Measurements from ENCODE around the gene TP53I13.

The TP53I13 gene

GRCh38 chr17:29582254-29582765 lies 13.8 kb downstream of the TP53I13 start:
- DNase-seq, result no peak

GRCh38 chr17:29582772-29583171 lies 14.3 kb downstream of the TP53I13 start:
- no peak for DNase-seq

- DNase-seq, result no peak
Measured at GRCh38 chr17:29583324-29584248, 15.1 kb downstream of the TP53I13 start.

GRCh38 chr17:29584452-29585079 lies 16.1 kb downstream of the TP53I13 start:
- DNase-seq, result no peak

DNA sequence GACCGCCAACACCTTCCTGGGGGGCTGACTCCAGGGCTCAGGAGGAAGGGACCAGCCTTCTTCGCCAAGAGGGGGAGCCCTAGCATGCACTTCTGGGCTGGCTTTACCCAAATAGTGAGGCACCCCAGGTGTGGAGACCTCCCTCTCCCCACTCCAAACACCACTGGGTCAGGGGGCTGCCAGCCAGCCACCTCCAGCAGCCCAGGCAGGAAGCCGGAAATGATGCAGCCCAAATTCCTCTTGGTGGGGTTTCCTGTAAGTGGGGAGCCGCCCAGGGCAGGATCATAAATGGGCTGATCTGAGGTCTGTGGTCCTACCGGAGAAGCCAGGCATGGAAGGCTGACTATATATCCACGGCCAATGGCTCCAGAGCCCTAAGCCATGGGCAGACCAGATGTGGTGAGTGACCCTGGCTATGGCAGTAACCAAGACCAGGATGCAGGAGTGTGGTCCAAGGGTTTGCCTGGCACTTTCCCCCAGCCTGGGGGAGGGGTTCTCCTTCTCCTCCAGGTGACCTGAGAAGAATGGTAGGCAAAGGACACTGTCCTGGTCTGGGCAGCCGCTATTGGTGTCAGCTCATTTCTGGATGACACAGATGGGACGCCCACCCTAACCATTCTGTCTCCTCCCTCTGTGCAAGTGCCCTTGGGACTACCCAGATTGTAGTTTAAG lies 16.7 kb downstream of the TP53I13 start:
- peak; percentile 39 for DNase-seq

DNA sequence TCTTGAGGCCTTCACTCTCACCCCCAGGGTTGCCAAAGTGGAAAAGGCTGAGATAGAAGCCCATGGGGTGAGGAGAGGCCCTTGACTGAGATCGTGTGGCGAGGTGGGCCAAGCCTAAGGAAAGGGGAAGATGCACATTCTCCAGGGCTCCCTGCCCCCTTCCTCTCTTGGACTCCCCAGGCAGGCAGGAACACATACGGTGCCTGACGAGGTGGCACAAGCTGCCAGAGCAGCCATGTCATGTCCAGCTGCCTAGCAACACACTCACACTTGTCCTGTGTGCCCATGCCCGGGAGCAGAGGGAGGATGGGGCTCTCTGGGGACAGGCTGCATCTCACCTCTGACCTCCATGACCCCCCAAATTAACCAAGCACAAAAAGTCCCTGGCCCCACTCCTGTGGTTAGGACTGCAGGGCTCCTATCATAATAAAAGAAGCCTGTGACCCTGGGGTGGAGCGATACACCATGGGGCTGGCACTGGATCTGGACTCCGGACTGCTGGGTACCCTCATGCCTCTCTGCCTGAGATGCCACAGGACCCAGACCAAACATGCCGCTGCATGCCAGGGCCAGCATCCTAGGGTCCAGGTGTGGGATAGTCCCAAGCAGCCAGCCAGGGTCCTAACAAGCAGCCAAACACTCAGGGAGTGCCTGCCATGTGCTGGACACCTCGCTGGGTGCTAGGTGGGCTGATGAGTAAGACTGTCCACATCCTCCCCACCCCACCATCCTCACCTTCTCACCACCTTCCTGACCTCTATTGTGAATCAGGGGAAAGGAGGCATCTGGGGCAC lies 18.4 kb downstream of the TP53I13 start:
- DNase-seq, result no peak

GRCh38 chr17:29587591-29587990 lies 19.1 kb downstream of the TP53I13 start:
- no peak for DNase-seq

GRCh38 chr17:29588017-29588561 lies 19.6 kb downstream of the TP53I13 start:
- DNase-seq, result no peak

GRCh38 chr17:29588562-29589411 lies 20.3 kb downstream of the TP53I13 start:
- DNase-seq, result peak; percentile 27

GRCh38 chr17:29589524-29590410 lies 21.3 kb downstream of the TP53I13 start, which contains the start of gene GIT1:
Gene GIT1 (minus strand): TSS chr17:29589648. CDS start chr17:29589378, 270 bp downstream.
- peak; percentile 76 for DNase-seq

- DNase-seq, result no peak
Measured at GRCh38 chr17:29590411-29591145, 22.1 kb downstream of the TP53I13 start.

DNA sequence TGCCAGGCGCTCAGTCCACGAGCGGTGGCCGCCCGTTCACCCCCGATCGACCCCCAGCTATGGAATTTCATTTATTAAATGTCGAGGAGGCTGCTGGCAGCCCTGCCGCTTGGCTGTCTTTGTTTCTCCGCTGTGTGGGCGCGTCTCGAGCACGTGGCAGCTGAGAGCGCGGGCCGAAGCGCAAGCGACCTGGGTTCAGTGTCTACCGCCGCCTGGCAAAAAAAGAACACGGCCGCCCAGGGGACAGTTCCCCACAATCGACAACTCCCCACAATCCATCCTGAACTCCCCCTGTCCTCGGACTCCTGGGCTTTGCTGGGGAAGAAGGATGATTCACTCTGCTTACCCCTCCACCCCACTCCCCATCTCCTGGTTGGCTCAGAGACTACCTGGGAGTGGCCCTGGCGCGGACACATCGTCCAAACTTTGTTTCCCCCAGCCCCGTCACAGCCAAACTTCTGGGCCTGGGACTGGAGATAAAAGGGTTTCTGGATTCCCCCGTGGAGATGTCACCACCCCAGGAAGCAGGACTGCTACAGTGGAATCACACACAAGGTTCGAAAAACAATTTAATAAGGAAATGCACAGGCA lies 22.7 kb downstream of the TP53I13 start:
- no peak for DNase-seq

GRCh38 chr17:29591737-29592608 lies 23.5 kb downstream of the TP53I13 start:
- peak; percentile 68 for DNase-seq

GRCh38 chr17:29592850-29593551 lies 24.5 kb downstream of the TP53I13 start, which contains the start of gene ANKRD13B:
Gene ANKRD13B (plus strand): TSS chr17:29593132. CDS start chr17:29593622, 490 bp downstream.
- no peak for DNase-seq

DNA sequence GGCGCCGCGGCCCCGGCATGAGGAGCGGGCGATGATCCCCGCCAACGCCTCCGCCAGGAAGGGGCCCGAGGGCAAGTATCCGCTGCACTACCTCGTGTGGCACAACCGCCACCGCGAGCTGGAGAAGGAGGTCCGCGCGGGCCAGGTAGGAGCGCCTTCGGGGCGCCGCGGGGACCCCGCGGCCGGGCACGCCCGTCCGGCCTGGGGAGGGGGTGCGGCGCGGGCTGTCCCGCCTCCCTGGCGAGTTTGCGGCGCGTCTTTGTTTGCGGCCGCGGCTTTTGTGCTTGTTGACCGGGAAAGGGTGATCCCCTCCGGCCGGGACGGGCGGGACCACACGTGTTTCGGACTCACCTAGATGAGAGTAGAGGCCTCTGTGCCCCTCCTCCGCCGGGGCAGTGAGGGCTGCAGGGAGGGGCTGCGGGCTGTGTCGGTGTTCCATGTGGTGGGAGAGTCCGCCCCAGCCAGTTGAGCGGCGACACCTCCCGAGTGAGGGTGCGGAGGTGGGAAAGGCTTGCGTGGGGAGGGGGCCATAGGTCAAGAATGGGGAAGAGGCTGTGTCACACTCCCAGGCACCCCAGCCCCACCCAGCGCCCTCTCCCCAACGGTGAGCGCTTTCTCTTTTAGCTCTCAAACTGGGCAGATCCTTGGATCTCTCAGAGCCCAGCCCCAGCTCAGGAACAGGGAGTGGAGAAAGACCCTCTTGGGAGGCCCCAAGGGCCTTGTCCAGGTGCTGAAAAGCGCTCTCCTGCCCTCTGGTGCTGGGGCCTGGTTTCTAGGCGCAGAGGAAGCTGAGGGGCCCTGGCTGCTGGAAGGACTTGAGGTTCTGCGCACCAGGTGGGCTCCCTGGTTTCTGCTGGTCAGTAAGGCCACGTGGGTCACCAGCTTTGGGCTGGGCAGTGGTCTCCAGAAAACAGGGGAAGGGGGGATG lies 25.4 kb downstream of the TP53I13 start:
- no peak for DNase-seq

Data from CD4-positive, alpha-beta T cell treated with Interleukin-4 for 4 hours (primary cell).